Right renal cortex interstitium (tissue), 3 donors: ENCODE data around the gene AASDH. TPM values are rescaled to one million over a fixed set of nuclear protein-coding genes. Genes with fewer than 3 reads are reported as not detected.
"Not testable (repeated sequence)": the region's sequence is repeated elsewhere in the genome, so short reads cannot be mapped to it uniquely, and the experiment has no call there.

Source experiments
- DNase-seq, 3 donors: peaks; one replicate each; pipeline ENCODE4 v3.0.0-alpha.2; 2013; ENCODE audit warnings: low read depth in 3 of 3, low spot score in 2 of 3
- polyA plus RNA-seq, 3 donors: library from polyadenylated mRNA; unstranded; fragments of 120-200 nt; gene quantifications; one replicate each; pipeline ENCODE4 v1.2.1, GENCODE V29; 2013; ENCODE audit not compliant: insufficient read length in 3 of 3

AASDH gene
- polyA plus RNA-seq, 3 donors: 25.3 to 30.9 (median 25.3) TPM

DNA sequence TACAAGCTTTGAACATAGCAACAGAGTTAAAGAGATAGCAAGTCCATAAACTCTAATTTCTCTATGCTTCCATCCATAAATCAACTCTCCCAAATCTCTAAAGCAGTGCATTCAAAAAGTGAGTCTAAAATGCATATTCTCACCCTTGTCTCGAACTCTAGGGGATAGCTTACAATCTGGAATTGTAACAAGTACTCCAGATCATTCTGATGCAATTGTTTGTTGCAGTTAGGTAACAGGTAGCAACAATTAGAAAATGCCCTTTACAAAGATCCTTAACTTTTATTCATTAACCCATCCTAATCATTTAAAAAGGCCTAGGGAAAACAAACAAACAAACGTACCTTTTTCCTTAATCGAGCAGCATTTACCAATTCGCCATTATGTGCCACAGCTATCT is 18.9 kb upstream of the AASDH start:
- DNase-seq: no peak

DNA sequence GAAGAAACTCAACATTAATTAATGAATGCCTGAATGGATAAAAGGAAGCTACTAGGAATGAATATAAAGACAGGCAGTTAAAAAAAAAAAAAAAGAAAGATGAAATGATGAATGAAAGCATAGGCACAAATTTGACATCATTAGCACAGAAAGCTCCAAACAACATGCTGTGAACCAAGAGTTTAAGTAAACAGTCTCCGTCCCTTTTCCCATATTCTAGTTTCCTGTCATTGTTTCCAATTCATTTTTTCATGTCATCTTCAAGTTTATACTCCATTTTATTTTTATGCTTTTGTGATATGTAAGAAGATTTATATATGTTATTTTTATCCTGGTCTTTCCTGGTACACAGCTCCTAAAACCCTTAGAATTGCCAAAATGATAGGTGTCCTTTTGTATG is 17.7 kb upstream of the AASDH start:
- no peak for DNase-seq

DNA sequence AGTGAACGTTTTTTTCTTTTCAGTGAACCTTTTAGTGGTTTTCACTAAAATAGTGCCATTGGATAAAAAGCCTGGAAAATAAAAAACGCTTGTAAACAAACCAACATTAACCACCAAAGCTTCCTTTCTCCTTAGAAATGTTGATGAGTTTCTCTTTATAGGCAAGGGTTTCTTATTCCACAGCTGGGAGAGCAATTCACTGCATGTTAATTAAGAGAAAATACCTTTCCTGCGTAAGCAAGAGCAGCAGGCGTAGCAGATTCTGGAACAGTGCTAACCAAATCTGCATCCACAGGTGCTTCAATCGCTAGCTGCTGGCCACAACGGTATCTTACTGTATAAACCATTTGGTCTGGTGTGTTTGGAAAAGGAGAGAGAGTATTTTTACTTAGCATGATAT is 13.3 kb upstream of the AASDH start:
- DNase-seq: no peak

DNA sequence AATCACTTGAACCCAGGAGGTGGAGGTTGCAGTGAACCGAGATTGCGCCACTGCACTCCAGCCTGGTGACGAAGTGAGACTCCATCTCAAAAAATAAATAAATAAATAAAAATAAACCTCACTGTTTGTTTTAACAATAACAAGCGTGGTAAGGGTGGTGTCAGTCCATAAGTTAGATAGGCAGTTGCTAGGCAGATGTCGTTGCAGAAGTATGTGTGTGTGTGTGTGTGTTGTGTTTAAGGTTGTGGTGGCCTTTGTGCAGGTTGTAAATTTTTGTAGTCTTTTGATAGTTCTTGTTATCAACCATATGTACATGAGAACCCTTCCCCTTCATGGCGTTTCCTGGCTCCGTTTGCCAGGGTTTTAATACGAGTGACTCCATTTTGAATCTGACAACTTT is 4.0 kb upstream of the AASDH start:
- no peak for DNase-seq

DNA sequence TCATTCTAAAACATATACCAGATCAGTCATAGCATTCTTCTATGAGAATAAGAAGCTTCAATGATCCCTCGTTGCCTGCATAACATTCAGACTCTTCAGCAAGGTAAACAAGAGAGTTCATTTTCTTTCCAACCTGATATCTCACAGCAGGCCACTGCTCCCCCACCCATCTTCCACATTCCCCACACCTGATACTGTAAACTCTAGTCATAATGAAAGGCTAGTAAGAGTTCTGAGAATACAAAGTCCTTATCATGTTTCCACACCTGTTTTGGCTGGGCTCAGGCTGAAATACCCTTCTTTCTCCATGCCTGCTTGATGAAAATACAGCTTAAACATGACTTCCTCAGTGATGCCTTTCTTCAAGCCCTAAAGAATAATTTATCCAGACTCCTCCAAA is 2.3 kb upstream of the AASDH start:
- no peak for DNase-seq

DNA sequence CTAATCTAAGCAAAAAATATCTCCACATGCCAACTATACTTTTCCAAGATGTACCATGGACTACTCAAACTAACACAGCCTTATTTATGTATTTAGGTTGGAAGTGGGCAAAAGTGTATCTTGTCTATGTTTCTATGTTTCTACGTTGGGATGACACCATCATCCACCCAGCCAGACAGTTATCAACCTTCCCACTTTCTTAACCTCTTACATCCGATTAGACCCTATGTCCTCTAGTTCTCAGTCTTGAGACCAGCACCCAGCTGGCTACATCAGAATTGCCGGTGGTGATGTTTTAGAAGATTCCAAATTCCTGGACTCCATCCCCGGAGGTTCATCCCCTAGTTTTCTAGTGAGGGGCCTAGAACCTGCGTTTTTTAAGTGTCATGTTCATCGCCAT is 1.0 kb upstream of the AASDH start:
- DNase-seq: no peak

DNA sequence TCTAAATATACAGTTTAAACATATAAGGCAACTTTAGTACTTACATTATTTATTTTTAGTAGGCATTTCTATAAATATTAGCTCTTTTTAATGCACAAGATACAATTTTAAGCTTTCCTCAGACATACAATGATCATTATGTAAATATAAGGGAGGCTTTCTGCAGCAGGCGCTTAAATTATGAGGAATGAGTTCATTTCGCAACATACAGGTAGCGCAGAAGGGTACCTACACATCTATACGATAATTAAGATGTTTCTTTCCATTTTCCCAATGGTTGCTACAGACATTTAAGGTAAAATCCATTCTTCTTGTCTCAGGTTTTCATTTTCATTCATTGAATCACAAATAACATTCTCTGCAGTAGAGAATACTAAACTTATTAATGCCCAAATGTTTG is 1.2 kb downstream of the AASDH start:
- no peak for DNase-seq

DNA sequence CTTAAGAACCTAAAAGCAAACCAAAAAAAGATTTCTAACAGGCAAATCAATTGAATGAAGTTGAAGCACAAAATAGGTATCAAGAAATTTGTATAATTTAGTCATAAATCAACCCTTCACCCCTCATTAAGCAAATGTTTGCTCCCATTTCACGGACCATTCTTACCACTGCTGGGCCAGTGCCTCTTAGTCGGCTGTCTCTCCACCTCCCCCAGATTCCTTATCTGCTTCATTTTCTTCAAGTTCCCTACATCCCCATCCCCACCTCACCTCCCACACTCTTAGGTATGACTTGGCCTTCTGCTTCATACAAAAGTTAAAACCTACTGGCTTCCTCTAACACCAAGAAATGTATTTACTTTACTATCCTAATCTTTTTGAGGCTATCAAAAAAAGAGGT is 11.8 kb downstream of the AASDH start:
- no peak for DNase-seq

DNA sequence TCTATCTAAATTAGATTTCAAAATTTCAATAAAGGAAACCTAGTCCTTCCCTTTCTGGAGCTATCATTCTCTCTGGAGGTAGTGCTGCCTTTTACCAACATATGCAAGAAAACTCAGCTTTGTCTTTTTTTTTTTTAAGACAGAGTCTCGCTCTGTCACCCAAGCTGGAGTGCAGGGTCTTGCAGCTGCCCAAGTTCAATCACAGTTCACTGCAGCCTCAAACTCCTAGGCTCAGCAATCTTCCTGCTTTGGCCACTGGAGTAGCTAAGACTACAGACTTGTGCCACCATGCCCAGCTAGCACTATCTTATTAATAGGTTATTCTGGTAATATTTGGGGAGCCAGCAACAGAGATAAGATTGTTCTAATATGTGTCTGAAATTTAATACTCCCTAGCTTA is 12.3 kb downstream of the AASDH start:
- no peak for DNase-seq

DNA sequence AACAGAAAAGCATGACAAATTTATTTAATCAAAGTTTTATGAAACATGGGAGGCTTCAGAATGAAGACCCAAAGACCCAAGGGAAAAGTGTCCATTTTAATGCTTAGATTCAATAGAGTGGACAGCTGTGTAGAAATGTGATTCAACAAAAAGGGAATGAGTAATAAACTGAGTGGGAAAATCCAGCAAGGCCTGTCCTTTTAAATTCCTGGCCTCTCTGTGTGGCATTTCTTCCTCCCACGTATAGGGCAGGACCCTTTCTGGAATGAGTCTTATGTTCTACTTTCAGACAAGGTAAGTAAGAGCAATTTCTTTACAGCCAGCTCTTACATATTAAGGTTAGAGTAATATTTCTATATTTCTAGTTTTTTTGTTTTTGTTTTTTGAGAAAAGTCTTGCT is 14.5 kb downstream of the AASDH start:
- no peak for DNase-seq

DNA sequence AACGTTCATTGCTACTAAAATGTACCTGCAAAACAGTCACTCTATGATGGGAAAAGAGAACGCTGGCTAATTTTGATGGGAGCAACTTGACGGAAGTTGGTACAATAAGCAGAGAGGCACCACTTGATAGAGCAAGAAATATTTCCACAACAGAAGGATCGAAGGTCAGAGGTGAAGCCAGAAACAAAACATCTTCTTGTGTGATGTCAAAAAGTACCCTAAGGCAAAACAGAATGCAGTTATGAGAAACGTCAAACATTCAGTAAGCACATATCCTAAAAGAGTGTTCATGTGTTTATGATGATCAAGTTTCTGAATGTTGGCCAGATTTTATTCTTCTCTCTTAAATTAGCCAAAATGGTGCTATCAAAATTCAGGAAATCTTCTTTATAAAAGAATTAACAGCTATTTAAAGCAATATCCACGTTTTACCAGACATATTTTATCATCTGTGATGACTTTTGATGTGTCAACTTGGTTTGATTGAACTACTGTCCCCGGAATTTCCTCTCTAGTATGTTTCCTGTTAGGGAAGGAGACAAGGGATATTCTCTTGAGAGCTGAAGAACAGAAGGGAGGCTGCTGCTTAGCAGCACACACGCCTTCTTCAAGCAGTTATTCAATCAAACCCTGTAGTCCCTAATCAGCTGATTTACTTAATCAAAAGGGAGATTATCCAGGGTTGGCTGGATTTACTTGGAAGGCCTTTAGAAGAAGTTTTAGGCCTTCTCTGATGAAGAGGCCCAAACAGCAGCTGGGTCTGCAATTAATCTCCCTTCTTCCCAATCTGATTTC is 15.7 kb downstream of the AASDH start:
- DNase-seq: no peak

DNA sequence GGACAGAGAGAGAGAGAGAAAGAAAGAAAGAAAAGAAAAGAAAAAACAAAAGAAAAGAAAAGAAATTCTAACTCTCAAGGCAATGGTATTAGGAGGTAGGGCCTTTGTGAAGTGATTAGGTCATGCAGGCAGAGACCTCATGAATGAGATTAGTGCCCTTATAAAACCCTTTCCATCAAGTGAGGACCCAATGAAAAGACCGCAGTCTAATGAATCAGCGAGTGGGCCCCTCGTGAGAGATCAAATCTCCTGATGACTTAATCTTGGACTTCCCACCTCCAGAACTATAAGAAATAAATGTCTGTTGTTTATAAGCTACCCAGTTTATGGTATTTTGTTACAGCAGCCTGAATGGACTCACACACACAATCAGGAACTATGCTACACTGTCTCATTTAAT is 16.9 kb downstream of the AASDH start:
- no peak for DNase-seq

DNA sequence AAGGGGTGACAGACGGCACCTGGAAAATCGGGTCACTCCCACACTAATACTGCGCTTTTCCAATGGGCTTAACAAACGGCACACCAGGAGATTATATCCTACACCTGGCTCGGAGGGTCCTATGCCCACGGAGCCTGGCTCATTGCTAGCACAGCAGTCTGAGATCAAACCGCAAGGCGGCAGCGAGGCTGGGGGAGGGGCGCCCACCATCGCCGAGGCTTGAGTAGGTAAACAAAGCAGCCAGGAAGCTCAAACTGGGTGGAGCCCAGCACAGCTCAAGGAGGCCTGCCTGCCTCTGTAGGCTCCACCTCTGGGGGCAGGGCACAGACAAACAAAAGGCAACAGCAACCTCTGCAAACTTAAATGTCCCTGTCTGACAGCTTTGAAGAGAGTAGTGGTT is 24.3 kb downstream of the AASDH start:
- not testable (repeated sequence) for DNase-seq

DNA sequence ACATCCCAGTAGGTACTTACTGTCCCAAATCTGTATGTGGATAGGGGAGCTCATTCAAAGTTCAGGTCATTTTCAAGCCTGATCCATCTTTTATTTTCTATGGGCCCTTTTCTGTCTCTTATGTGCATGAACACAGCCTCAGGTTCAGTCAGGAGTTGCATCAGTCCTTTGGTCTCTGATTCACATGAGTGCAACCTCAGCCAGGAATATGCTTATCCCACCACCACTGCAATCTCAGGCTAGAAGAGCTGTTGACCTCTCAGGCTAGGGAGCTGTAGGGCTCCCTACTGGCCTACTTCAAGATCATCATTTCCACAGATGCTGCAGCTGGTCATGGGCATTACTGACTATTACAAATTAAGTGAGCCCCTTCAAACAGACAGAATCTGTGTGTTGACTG is 27.2 kb downstream of the AASDH start:
- DNase-seq: no peak

DNA sequence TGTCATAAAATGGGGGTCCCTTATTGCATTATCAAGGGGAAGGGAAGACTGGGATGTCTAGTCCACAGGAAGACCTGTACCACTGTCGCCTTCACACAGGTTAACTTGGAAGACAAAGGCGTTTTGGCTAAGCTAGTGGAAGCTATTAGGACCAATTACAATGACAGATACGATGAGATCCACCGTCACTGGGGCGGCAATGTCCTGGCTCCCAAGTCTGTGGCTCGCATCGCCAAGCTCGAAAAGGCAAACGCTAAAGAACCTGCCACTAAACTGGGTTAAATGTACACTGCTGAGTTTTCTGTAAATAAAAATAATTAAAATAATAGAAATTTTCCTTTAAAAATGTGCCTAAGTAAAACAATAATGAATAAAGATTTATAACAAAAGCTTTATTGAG is 30.6 kb downstream of the AASDH start:
- no peak for DNase-seq

DNA sequence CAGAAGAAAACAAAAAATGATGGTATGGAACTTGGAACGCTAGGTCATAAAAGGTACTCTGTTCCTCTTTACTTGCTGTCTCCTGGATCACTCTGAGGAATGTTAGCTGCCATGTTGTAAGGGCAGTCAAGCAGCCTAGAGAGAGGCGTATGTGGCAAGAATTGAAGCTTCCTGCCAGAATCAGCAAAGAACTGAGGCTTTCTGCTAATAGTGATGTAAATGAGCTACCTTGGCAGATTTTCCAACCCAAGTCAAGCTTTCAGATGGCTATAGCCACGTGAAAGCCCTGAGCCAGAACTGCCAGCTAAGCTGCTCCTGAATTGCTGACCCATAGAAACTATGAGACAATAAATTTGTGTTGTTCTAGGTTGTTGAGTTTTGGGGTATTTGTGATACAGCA is 38.7 kb downstream of the AASDH start:
- DNase-seq: no peak

DNA sequence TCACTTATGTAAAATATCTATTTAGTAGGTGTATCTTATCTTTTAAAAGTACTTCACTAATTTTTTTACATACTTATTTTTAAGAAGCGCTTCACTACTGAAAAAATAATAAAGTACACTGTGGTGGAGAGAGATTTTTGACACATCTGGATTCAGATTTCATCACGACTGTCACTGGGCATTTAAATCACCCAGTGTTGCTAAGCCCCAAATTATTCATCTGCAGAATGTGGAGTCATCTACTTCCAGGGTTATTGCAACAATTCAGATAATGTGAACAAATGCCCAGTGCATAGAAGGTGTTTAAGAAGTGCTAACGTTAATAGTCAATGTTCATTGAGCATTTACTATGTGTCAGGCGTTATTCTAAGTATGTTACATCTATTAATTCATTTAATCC is 41.8 kb downstream of the AASDH start:
- DNase-seq: no peak

DNA sequence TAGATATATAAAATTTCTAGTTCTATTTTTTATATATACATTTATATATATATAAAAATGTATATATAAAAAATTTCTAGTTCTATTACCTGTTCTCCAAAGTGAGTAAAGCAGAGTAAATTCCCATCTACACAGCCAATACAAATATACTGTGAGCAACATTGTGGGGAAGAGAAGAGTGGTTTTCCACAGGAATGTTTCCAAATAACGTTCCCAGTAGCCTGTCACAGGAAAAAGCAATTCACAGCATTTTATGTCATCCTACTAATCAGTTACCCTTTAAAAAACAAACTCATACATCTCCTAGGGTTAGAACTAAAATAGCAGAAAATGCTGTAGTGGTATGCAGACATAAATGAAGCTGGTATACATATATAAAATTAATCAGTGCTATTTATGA is 44.5 kb downstream of the AASDH start:
- DNase-seq: no peak

DNA sequence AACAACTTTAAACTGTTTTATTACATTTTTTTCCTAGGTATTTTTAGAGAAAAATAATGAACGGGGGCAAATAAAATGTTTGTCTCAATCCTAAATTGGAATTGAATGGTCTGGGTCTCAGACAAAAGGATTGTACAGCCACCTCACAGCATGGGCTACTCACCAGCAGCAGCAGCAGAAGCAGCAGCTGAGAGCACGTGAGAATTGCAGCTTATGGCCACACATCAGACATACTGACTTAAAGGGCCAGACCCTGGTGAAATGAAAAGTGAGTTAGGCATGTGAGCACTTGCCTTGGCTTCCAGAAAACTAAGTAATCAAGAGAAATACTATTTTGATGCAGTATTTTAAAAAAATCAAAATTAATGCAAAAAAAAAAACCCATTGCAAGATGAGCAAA is 56.6 kb downstream of the AASDH start:
- no peak for DNase-seq

DNA sequence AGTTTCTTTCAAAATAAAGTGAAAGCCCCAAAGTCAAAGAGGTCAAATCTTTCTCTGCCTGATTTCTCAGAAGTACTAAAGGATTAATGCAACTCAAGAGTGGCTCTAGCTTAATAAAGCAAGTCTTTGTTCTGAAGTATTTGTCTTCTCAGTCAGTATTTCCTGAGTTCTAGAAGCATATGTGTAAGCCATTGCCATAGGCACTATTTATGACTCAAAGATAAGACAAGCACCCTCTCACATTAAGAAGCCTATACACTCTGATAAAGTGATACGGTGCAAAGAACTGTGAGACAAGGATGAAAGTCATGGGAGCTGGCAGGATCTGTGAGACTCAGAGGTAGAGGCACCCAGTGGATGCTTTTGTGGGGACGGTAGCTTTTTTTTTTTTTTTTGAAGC is 60.9 kb downstream of the AASDH start:
- DNase-seq: no peak

DNA sequence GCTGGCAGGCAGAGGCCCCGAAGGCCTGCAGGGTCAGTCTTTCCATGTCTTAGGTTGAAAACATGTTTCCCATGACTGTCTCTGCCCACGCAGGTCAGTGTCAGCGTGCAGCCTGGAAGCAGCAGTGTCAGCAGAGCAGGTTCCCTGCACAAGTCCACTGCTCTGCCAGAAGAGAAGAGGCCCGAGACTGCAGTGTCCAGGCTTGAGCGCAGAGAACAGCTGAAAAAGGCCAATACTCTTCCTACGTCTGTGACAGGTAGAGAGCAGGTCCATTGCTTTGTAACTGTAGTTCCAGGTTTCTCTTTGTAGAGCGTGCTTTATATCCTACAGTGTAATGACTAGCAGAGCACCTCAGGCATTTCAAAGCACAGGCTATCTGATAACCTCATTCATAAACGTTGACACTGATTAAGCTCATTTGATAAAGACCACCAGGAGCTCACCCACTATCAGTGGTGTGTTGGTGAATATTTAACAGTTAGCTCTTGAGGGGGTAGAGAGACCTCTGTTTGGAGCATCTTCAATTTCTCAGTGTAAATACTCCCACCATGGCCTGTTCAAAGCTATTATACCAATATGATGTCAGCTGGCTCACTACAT is 63.2 kb downstream of the AASDH start:
- no peak for DNase-seq

DNA sequence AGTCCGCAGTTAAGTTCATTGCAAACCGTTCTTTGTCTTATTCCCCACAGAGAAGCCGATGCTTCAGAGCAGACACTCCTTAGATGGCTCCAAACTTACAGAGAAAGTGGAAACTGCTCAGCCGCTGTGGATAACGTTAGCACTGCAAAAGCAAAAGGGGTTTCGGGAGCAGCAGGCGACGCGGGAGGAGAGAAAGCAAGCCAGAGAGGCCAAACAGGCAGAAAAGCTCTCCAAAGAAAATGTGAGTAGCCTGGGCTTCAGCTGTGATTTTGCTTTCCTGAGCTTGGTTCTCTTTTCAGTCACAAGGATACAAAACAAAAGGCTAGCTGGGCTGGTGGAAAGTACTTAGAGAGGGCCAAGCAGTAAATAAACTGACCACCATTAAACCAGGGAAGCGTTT is 64.0 kb downstream of the AASDH start:
- DNase-seq: no peak

DNA sequence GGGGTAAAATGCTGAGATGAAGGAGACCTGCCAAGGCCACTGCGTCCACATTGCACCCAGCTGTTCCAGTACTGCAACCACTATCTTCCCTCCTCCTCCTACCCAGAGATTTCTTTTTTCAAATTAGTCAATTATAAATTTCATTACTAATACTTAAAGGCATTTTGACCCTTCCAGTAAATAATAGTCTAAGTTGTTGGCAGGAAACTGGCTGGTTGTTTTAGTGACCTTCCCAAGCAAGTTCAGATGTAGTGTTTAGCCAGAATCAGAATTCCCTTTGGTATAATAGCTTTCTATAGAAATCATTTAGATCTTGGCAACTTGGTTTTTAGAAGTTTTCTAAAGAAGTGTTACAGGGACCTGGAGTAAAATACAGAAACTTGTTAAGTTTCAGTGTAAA is 66.0 kb downstream of the AASDH start:
- DNase-seq: no peak
